Trophoblast cell (in vitro differentiated cells and primary cell): ENCODE results near the gene KRTAP12-1.
"Not testable (repeated sequence)": the region's sequence is repeated elsewhere in the genome, so short reads cannot be mapped to it uniquely, and the experiment has no call there.

Experiments used
- DNase-seq, 2 donors: peaks; one replicate each; pipeline ENCODE4 v3.0.0-alpha.2; 2016
- H2AFZ ChIP-seq: 2 replicates; pipeline ENCODE4 v1.6.1; 2013; ENCODE audit warnings: low read length, moderate library complexity, mild to moderate bottlenecking; ENCODE audit not compliant: insufficient read depth, poor library complexity
- H2AK5ac ChIP-seq: 2 replicates; pipeline ENCODE4 v1.6.1; 2013; ENCODE audit warnings: mild to moderate bottlenecking, low read length
- H2BK120ac ChIP-seq: 2 replicates; pipeline ENCODE4 v1.6.1; 2013; ENCODE audit warnings: low read length, mild to moderate bottlenecking, moderate library complexity; ENCODE audit not compliant: insufficient read depth, poor library complexity
- H2BK12ac ChIP-seq: 2 replicates; pipeline ENCODE4 v1.6.1; 2013; ENCODE audit warnings: mild to moderate bottlenecking, low read length, moderate library complexity
- H2BK5ac ChIP-seq: 2 replicates; pipeline ENCODE4 v1.6.1; 2013; ENCODE audit warnings: low read length, low read depth, moderate library complexity, mild to moderate bottlenecking; ENCODE audit not compliant: poor library complexity
- H3K14ac ChIP-seq: 2 replicates; pipeline ENCODE4 v1.6.1; 2013; ENCODE audit warnings: mild to moderate bottlenecking, low read length
- H3K18ac ChIP-seq: 2 replicates; pipeline ENCODE4 v1.6.1; 2013; ENCODE audit warnings: mild to moderate bottlenecking, low read length
- H3K23ac ChIP-seq: 2 replicates; pipeline ENCODE4 v1.6.1; 2013; ENCODE audit warnings: low read length
- H3K27ac ChIP-seq: 2 replicates; pipeline ENCODE4 v1.5.1; 2013; ENCODE audit warnings: low read depth, mild to moderate bottlenecking, inconsistent platforms, low read length, moderate library complexity
- H3K27me3 ChIP-seq: 2 replicates; pipeline ENCODE4 v1.6.1; 2013; ENCODE audit warnings: inconsistent platforms, mild to moderate bottlenecking, low read length, moderate library complexity; ENCODE audit not compliant: insufficient read depth
- H3K36me3 ChIP-seq, 2 experiments: 1 replicate in 1 of 2; 2 replicates in 1 of 2; pipeline ENCODE4 v1.6.1; 2013; ENCODE audit warnings: low read length in 2 of 2, mild to moderate bottlenecking in 2 of 2, moderate library complexity in 1 of 2; ENCODE audit not compliant: insufficient read depth in 2 of 2, control insufficient read depth in 1 of 2
- H3K4ac ChIP-seq: 2 replicates; pipeline ENCODE4 v1.6.1; 2013; ENCODE audit warnings: low read depth, mild to moderate bottlenecking, low read length, moderate library complexity
- H3K4me1 ChIP-seq, 2 experiments: 1 replicate in 1 of 2; 2 replicates in 1 of 2; pipeline ENCODE4 v1.6.1; 2013; ENCODE audit warnings: low read length in 2 of 2, mild to moderate bottlenecking in 2 of 2, moderate library complexity in 1 of 2; ENCODE audit not compliant: insufficient read depth in 2 of 2, control insufficient read depth in 1 of 2
- H3K4me2 ChIP-seq: 2 replicates; pipeline ENCODE4 v1.6.1; 2013; ENCODE audit warnings: inconsistent platforms, mild to moderate bottlenecking, low read length, moderate library complexity
- H3K4me3 ChIP-seq: 2 replicates; pipeline ENCODE4 v1.5.1; 2013; ENCODE audit warnings: mild to moderate bottlenecking, low read depth, low read length, inconsistent platforms
- H3K79me1 ChIP-seq: one replicate; pipeline ENCODE4 v1.6.1; 2013; ENCODE audit warnings: low read length
- H3K79me2 ChIP-seq: 2 replicates; pipeline ENCODE4 v1.6.1; 2013; ENCODE audit warnings: low read length, mild to moderate bottlenecking; ENCODE audit not compliant: control insufficient read depth, insufficient read depth, poor library complexity
- H3K9ac ChIP-seq: 2 replicates; pipeline ENCODE4 v1.6.1; 2013; ENCODE audit warnings: mild to moderate bottlenecking, low read length
- H3K9me3 ChIP-seq: 2 replicates; pipeline ENCODE4 v1.6.1; 2013; ENCODE audit warnings: low read depth, mild to moderate bottlenecking, control low read depth, inconsistent platforms, low read length; ENCODE audit not compliant: insufficient read depth
- H4K12ac ChIP-seq: 2 replicates; pipeline ENCODE4 v1.6.1; 2013; ENCODE audit warnings: low read depth, mild to moderate bottlenecking, low read length, moderate library complexity
- H4K8ac ChIP-seq: 2 replicates; pipeline ENCODE4 v1.6.1; 2013; ENCODE audit warnings: low read depth, mild to moderate bottlenecking, low read length, moderate library complexity
- H4K91ac ChIP-seq: one replicate; pipeline ENCODE4 v1.6.1; 2013; ENCODE audit warnings: low read depth, mild to moderate bottlenecking, low read length, moderate library complexity
- WGBS: extraction: QIAGEN DNeasy Blood & Tissue Kit; methylation state at CpG from one replicate; pipeline ENCODE4 v1.1.7; 2013; ENCODE audit warnings: missing lambda C conversion rate; ENCODE audit not compliant: insufficient read length, insufficient coverage; ENCODE audit errors: extremely low coverage; 5-methylcytosine and 5-hydroxymethylcytosine counted together

KRTAP12-1 gene

DNA sequence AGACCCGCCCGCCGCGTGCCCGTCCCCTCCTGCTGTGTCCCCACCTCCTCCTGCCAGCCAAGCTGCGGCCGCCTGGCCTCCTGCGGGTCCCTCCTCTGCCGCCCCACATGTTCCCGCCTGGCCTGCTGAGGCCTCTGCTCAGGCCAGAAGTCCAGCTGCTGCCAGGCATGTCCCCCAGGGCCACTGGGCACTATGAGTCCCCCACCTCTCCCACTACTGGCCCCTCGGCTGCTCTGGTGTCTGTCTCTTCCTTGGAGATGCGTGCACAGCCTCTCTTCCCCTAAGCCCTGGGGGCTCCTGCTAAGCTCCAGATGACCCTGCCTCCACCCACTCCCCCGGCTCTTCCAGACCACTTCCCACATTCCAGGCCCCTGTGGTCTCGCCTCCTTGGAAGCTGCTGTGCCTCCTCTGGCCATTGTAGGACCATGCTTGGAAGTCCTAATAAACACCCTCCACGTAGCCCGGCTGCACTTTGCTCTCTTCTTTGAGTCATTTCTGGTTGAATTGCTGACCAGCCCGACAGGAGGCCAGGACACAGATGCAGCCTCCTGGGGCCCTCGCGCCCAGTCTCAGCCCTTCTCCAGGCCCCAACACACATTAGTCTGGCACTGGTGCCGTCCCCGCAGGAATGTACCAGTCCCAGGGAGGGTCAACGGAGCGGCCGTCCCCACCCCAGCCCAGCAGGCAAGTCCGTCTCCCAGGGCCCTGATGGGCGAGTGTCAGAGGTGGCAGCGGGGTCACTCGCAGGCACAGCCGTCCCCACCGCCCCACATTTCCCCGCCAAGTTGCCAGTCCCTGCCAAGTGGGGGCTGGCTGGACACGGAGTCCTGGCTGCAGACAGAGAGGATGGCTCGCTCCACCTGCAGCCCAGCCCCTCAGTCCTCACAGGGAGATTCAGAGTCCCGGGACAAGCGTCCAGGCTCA lies 16.1 kb upstream of the KRTAP12-1 start:
- Histone ChIP-seq H3K4ac (no peak overlapping the region), H3K4me1 (peaks cover 14 to 15% of the 10 kb centered on the region in 2 experiments), H3K79me2 (no peaks in the 10 kb centered on the region), H3K14ac (no peak overlapping the region), H2BK120ac (no peak overlapping the region), H3K27ac (no peak overlapping the region), H2BK12ac (no peak overlapping the region), H3K9ac (no peak overlapping the region), H3K27me3 (no peaks in the 10 kb centered on the region), H4K91ac (peak overlapping the region; percentile 25), H4K12ac (no peak overlapping the region), H3K23ac (no peak overlapping the region), H4K8ac (no peak overlapping the region), H2BK5ac (no peak overlapping the region), H3K18ac (no peak overlapping the region), H2AK5ac (no peak overlapping the region), H2AFZ (no peak overlapping the region), H3K79me1 (no peaks in the 10 kb centered on the region), H3K36me3 (no peaks in the 10 kb centered on the region), H3K4me2 (peak overlapping the region; percentile 10), H3K4me3 (no peak overlapping the region), H3K9me3 (peaks cover 4% of the 10 kb centered on the region)
- no CpG with 5 or more reads among the region's 35 CpGs for WGBS
- DNase-seq: no peak

DNA sequence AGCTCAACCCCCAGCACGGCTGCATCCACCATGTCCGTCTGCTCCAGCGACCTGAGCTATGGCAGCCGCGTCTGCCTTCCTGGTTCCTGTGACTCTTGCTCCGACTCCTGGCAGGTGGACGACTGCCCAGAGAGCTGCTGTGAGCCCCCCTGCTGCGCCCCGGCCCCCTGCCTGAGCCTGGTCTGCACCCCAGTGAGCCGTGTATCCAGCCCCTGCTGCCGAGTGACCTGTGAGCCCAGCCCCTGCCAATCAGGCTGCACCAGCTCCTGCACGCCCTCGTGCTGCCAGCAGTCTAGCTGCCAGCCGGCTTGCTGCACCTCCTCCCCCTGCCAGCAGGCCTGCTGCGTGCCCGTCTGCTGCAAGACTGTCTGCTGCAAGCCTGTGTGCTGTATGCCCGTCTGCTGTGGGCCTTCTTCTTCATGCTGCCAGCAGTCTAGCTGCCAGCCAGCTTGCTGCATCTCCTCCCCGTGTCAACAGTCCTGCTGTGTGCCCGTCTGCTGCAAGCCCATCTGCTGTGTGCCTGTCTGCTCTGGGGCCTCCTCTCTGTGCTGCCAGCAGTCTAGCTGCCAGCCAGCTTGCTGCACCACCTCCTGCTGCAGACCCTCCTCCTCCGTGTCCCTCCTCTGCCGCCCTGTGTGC lies 15.3 kb upstream of the KRTAP12-1 start, which contains the start of gene KRTAP10-12:
KRTAP10-12 (plus strand) TSS at position 1 of the 639 bp plus-strand sequence; CDS start at position 31, 30 bp downstream.
- H4K8ac ChIP-seq, H3K14ac ChIP-seq, H4K91ac ChIP-seq, H4K12ac ChIP-seq, H3K27me3 ChIP-seq, DNase-seq, H2AFZ ChIP-seq, H3K27ac ChIP-seq, H3K36me3 ChIP-seq, H3K23ac ChIP-seq, H2AK5ac ChIP-seq, H2BK12ac ChIP-seq, H2BK5ac ChIP-seq, H3K9ac ChIP-seq, H3K79me2 ChIP-seq, H3K18ac ChIP-seq, H3K79me1 ChIP-seq, H2BK120ac ChIP-seq, H3K4me2 ChIP-seq, H3K9me3 ChIP-seq, H3K4ac ChIP-seq, H3K4me3 ChIP-seq: not testable (repeated sequence)
- peaks cover 14 to 15% of the 10 kb centered on the region in 2 experiments for H3K4me1 ChIP-seq
- WGBS: no CpG with 5 or more reads among the region's 21 CpGs

DNA sequence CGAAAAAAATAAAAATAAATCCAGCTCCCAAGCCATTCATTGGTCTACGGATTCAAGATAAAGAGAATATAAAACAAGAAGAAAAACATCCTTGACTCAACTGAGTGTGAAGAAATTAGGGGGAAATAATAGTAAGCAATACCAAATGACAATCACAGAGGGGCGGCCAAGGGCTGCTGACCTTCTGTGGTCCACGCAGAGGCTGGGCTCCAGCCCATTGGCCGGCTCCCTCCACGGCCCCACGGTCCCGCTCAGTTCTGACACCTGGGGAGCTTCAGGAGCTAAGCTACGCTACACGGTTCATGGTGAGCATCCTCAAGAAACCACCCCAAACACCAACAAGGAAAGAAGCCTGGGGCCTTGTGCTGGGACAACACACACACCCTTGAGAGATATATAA lies 14.6 kb upstream of the KRTAP12-1 start:
- Histone ChIP-seq H3K4me2 (no peak overlapping the region), H3K4me3 (no peak overlapping the region), H2AFZ (no peak overlapping the region), H4K8ac (no peak overlapping the region), H2AK5ac (no peak overlapping the region), H4K12ac (no peak overlapping the region), H3K9ac (no peak overlapping the region), H3K14ac (no peak overlapping the region), H3K4me1 (peaks cover 14 to 15% of the 10 kb centered on the region in 2 experiments), H2BK120ac (no peak overlapping the region), H3K79me2 (no peaks in the 10 kb centered on the region), H3K18ac (no peak overlapping the region), H3K4ac (no peak overlapping the region), H3K9me3 (peaks cover 1% of the 10 kb centered on the region), H3K27me3 (no peaks in the 10 kb centered on the region), H3K27ac (no peak overlapping the region), H2BK12ac (no peak overlapping the region), H3K79me1 (no peaks in the 10 kb centered on the region), H3K23ac (no peak overlapping the region), H3K36me3 (no peaks in the 10 kb centered on the region), H4K91ac (no peak overlapping the region), H2BK5ac (no peak overlapping the region)
- DNase-seq: no peak
- no CpG with 5 or more reads among the region's 10 CpGs for WGBS

DNA sequence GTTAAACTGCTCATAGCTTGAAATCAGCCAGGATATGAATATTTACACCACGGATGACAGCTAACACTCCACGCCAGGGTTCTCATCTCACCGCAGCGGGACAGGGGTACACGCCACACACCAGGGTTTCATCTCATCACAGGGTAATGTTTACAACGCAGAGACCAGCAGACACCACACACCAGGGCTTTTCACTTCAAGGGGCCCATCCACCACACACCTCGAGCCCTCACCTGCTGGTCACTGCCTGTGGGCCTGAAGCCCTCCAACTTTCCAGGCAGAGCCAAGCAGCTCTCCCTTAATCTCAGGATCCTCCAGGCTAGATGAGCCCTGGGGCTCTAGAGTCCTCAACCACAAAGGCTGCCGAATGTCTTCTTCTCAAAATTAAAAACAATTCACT lies 13.7 kb upstream of the KRTAP12-1 start:
- H3K14ac ChIP-seq: no peak overlapping the region
- H2BK120ac ChIP-seq: no peak overlapping the region
- no peaks in the 10 kb centered on the region for H3K36me3 ChIP-seq
- no peaks in the 10 kb centered on the region for H3K9me3 ChIP-seq
- H3K79me1 ChIP-seq: no peaks in the 10 kb centered on the region
- no peak overlapping the region for H3K27ac ChIP-seq
- H3K27me3 ChIP-seq: no peaks in the 10 kb centered on the region
- H4K91ac ChIP-seq: no peak overlapping the region
- no peak overlapping the region for H2AK5ac ChIP-seq
- H3K4me2 ChIP-seq: no peak overlapping the region
- H3K4me1 ChIP-seq: peaks cover 14 to 15% of the 10 kb centered on the region in 2 experiments
- H3K9ac ChIP-seq: no peak overlapping the region
- H3K18ac ChIP-seq: no peak overlapping the region
- H2AFZ ChIP-seq: no peak overlapping the region
- H2BK5ac ChIP-seq: no peak overlapping the region
- H4K12ac ChIP-seq: no peak overlapping the region
- H3K4me3 ChIP-seq: no peak overlapping the region
- WGBS: no CpG with 5 or more reads among the region's 8 CpGs
- DNase-seq: no peak
- H4K8ac ChIP-seq: no peak overlapping the region
- H3K79me2 ChIP-seq: no peaks in the 10 kb centered on the region
- no peak overlapping the region for H2BK12ac ChIP-seq
- H3K4ac ChIP-seq: no peak overlapping the region
- no peak overlapping the region for H3K23ac ChIP-seq
